HG02763 (cell line): ENCODE measurements around the gene LPCAT3.

Experiments used
- ATAC-seq: cut with Tn5 transposase; IDR thresholded peaks from one replicate; pipeline ENCODE4 v1.9.1; 2021; ENCODE audit warnings: mild to moderate bottlenecking, moderate library complexity; ENCODE audit not compliant: unreplicated experiment

LPCAT3 gene

GRCh38 chr12:6954316-6955107 lies 63.8 kb downstream of the LPCAT3 start:
- ATAC-seq, result no peak

GRCh38 chr12:6953442-6954315 lies 64.6 kb downstream of the LPCAT3 start:
- ATAC-seq, result peak; percentile 47

GRCh38 chr12:6952863-6953441 lies 65.3 kb downstream of the LPCAT3 start:
- ATAC-seq, result no peak

- ATAC-seq, result no peak
Observed at GRCh38 chr12:6952121-6952862, 66.0 kb downstream of the LPCAT3 start.

GRCh38 chr12:6951551-6952120 lies 66.6 kb downstream of the LPCAT3 start:
- no peak for ATAC-seq

GRCh38 chr12:6950811-6951540 lies 67.3 kb downstream of the LPCAT3 start, which contains the start of gene PTPN6:
PTPN6 (plus strand) TSS chr12:6951356; CDS start chr12:6951513, 157 bp downstream.
- no peak for ATAC-seq

GRCh38 chr12:6950401-6950801 lies 67.9 kb downstream of the LPCAT3 start:
- ATAC-seq, result no peak

GRCh38 chr12:6948873-6949594 lies 69.2 kb downstream of the LPCAT3 start:
- ATAC-seq, result no peak

GRCh38 chr12:6947615-6948014 lies 70.7 kb downstream of the LPCAT3 start:
- no peak for ATAC-seq

GRCh38 chr12:6946920-6947374 lies 71.3 kb downstream of the LPCAT3 start:
- ATAC-seq, result no peak

GRCh38 chr12:6946033-6946919 lies 72.0 kb downstream of the LPCAT3 start:
- ATAC-seq, result peak; percentile 22

GRCh38 chr12:6945613-6946012 lies 72.7 kb downstream of the LPCAT3 start:
- ATAC-seq, result no peak

- ATAC-seq, result peak; percentile 43
Observed at GRCh38 chr12:6944381-6945186, 73.7 kb downstream of the LPCAT3 start.

GRCh38 chr12:6943722-6944380 lies 74.4 kb downstream of the LPCAT3 start, which contains the start of the genes C12orf57 and RNU7-1:
C12orf57 (plus strand) TSS chr12:6944022; CDS start chr12:6944122, 100 bp downstream.
RNU7-1 (plus strand) TSS chr12:6943816.
- ATAC-seq, result peak; percentile 27

- ATAC-seq, result peak; percentile 26
Observed at GRCh38 chr12:6943389-6943721, 74.9 kb downstream of the LPCAT3 start.

GRCh38 chr12:6942331-6942665 lies 76.0 kb downstream of the LPCAT3 start:
- no peak for ATAC-seq

- ATAC-seq, result no peak
Observed at GRCh38 chr12:6941782-6942181, 76.5 kb downstream of the LPCAT3 start.
